AG08395 (cell line): ENCODE measurements around the gene PKNOX2.

Experiments used
- DNase-seq: peaks from one replicate; pipeline ENCODE4 v3.0.0; 2012; ENCODE audit warnings: mixed read lengths, low spot score

Gene PKNOX2

GRCh38 chr11:125164422-125165110, at the start of gene PKNOX2:
Gene PKNOX2 (plus strand): TSS chr11:125164751. CDS start chr11:125351306, 186,555 bp downstream.
- DNase-seq = peak; percentile 70

- no peak for DNase-seq
These were observed 47.1 kb upstream of the PKNOX2 start for GRCh38 chr11:125117429-125117828.

- DNase-seq = no peak
These were observed 41.2 kb upstream of the PKNOX2 start for GRCh38 chr11:125123194-125123946.

GRCh38 chr11:125123947-125124617, 40.5 kb upstream of the PKNOX2 start:
- DNase-seq = peak; percentile 40

GRCh38 chr11:125124618-125124992, 39.9 kb upstream of the PKNOX2 start:
- DNase-seq = no peak

- peak; percentile 35 for DNase-seq
These were observed 36.1 kb upstream of the PKNOX2 start for GRCh38 chr11:125128450-125128849.

- DNase-seq = no peak
These were observed 35.1 kb upstream of the PKNOX2 start for GRCh38 chr11:125129316-125129993.

GRCh38 chr11:125132071-125132470, 32.5 kb upstream of the PKNOX2 start:
- DNase-seq = no peak

GRCh38 chr11:125132596-125132995, 32.0 kb upstream of the PKNOX2 start:
- DNase-seq = no peak

- DNase-seq = no peak
These were observed 28.6 kb upstream of the PKNOX2 start for GRCh38 chr11:125136001-125136400.

- DNase-seq = no peak
These were observed 25.6 kb upstream of the PKNOX2 start for GRCh38 chr11:125138966-125139365.

GRCh38 chr11:125139778-125140177, 24.8 kb upstream of the PKNOX2 start:
- DNase-seq = no peak

GRCh38 chr11:125140233-125140632, 24.3 kb upstream of the PKNOX2 start:
- DNase-seq = no peak

- DNase-seq = no peak
These were observed 23.4 kb upstream of the PKNOX2 start for GRCh38 chr11:125141178-125141577.

GRCh38 chr11:125141686-125142535, 22.6 kb upstream of the PKNOX2 start:
- DNase-seq = peak; percentile 67

GRCh38 chr11:125146232-125146631, 18.3 kb upstream of the PKNOX2 start:
- DNase-seq = no peak

- DNase-seq = no peak
These were observed 17.3 kb upstream of the PKNOX2 start for GRCh38 chr11:125147280-125147679.

GRCh38 chr11:125148011-125148410, 16.5 kb upstream of the PKNOX2 start:
- no peak for DNase-seq

- no peak for DNase-seq
These were observed 15.8 kb upstream of the PKNOX2 start for GRCh38 chr11:125148743-125149142.

GRCh38 chr11:125153837-125154236, 10.7 kb upstream of the PKNOX2 start:
- DNase-seq = no peak

GRCh38 chr11:125154378-125155099, 10.0 kb upstream of the PKNOX2 start:
- DNase-seq = no peak
